ENCODE data around the gene HSPA5. TPM values are rescaled to one million over a fixed set of nuclear protein-coding genes. Genes with fewer than 3 reads are reported as not detected.

The HSPA5 gene
- total RNA-seq, 1 donor from 2014 or later = 620 TPM

- H3K9me3 Mint-ChIP-seq (ENCODE audit: unreplicated experiment) = no peaks in the 10 kb centered on the region
- Histone ChIP-seq H3K9ac (ENCODE audit: low read length) (no peak overlapping the region), H3K4me1 (ENCODE audit: insufficient read depth, low read length) (no peaks in the 10 kb centered on the region), H2AFZ (ENCODE audit: low read depth, low read length) (no peak overlapping the region), H3K27me3 (ENCODE audit: insufficient read depth, low read length) (no peaks in the 10 kb centered on the region), H3K27ac (ENCODE audit: low read depth, low read length) (no peak overlapping the region), H3K4me3 (ENCODE audit: insufficient read depth, low read depth, low read length) (no peak overlapping the region), H3K79me2 (ENCODE audit: insufficient read depth, low read length) (peaks cover 91% of the 10 kb centered on the region), H3K36me3 (ENCODE audit: insufficient read depth, low read length) (no peaks in the 10 kb centered on the region), H3K9me3 (ENCODE audit: insufficient read depth, low read depth, low read length) (no peaks in the 10 kb centered on the region), H4K20me1 (ENCODE audit: insufficient read depth, low read length) (peaks cover 55% of the 10 kb centered on the region), H3K4me2 (ENCODE audit: low read length) (peak overlapping the region; percentile 17)
- H3K4me3 Mint-ChIP-seq (ENCODE audit: unreplicated experiment) = no peak overlapping the region
- DNase-seq (ENCODE audit: low read depth) (no peak), FAIRE-seq (no peak)
- TF ChIP-seq, protein P1, sequence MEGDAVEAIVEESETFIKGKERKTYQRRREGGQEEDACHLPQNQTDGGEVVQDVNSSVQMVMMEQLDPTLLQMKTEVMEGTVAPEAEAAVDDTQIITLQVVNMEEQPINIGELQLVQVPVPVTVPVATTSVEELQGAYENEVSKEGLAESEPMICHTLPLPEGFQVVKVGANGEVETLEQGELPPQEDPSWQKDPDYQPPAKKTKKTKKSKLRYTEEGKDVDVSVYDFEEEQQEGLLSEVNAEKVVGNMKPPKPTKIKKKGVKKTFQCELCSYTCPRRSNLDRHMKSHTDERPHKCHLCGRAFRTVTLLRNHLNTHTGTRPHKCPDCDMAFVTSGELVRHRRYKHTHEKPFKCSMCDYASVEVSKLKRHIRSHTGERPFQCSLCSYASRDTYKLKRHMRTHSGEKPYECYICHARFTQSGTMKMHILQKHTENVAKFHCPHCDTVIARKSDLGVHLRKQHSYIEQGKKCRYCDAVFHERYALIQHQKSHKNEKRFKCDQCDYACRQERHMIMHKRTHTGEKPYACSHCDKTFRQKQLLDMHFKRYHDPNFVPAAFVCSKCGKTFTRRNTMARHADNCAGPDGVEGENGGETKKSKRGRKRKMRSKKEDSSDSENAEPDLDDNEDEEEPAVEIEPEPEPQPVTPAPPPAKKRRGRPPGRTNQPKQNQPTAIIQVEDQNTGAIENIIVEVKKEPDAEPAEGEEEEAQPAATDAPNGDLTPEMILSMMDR (IDR thresholded peaks at IDR 0.05; ENCODE audit: insufficient read depth, low read depth, low read length) = no peak
- no peak for TF ChIP-seq EZH2 (IDR thresholded peaks at IDR 0.05; ENCODE audit: insufficient read depth, low read length)
- H3K27me3 Mint-ChIP-seq (ENCODE audit: low read depth, unreplicated experiment) = no peaks in the 10 kb centered on the region
- peaks cover 3% of the 10 kb centered on the region for H3K36me3 Mint-ChIP-seq (ENCODE audit: low read depth, unreplicated experiment)
- no peak overlapping the region for H3K27ac Mint-ChIP-seq (ENCODE audit: unreplicated experiment)
- peaks cover 5% of the 10 kb centered on the region for H3K4me1 Mint-ChIP-seq (ENCODE audit: low read depth, unreplicated experiment)
These were observed 31.6 kb upstream of the HSPA5 start for GRCh38 chr9:125272697-125273096.

- Histone ChIP-seq H3K36me3 (ENCODE audit: insufficient read depth, low read length) (no peaks in the 10 kb centered on the region), H3K4me1 (ENCODE audit: insufficient read depth, low read length) (no peaks in the 10 kb centered on the region), H3K9me3 (ENCODE audit: insufficient read depth, low read depth, low read length) (no peaks in the 10 kb centered on the region), H3K4me2 (ENCODE audit: low read length) (no peak overlapping the region), H3K4me3 (ENCODE audit: insufficient read depth, low read depth, low read length) (no peak overlapping the region), H3K27me3 (ENCODE audit: insufficient read depth, low read length) (no peaks in the 10 kb centered on the region), H3K27ac (ENCODE audit: low read depth, low read length) (no peak overlapping the region), H4K20me1 (ENCODE audit: insufficient read depth, low read length) (peaks cover 48% of the 10 kb centered on the region), H3K9ac (ENCODE audit: low read length) (no peak overlapping the region), H3K79me2 (ENCODE audit: insufficient read depth, low read length) (peaks cover 89% of the 10 kb centered on the region), H2AFZ (ENCODE audit: low read depth, low read length) (no peak overlapping the region)
- H3K27me3 Mint-ChIP-seq (ENCODE audit: low read depth, unreplicated experiment) = no peaks in the 10 kb centered on the region
- no peak for TF ChIP-seq EZH2 (IDR thresholded peaks at IDR 0.05; ENCODE audit: insufficient read depth, low read length)
- no peak overlapping the region for H3K27ac Mint-ChIP-seq (ENCODE audit: unreplicated experiment)
- H3K4me1 Mint-ChIP-seq (ENCODE audit: low read depth, unreplicated experiment) = peaks cover 5% of the 10 kb centered on the region
- H3K36me3 Mint-ChIP-seq (ENCODE audit: low read depth, unreplicated experiment) = peaks cover 3% of the 10 kb centered on the region
- no peak for FAIRE-seq
- H3K9me3 Mint-ChIP-seq (ENCODE audit: unreplicated experiment) = no peaks in the 10 kb centered on the region
- no peak for DNase-seq (ENCODE audit: low read depth)
- no peak overlapping the region for H3K4me3 Mint-ChIP-seq (ENCODE audit: unreplicated experiment)
These were observed 29.9 kb upstream of the HSPA5 start for GRCh38 chr9:125271081-125271480.

GRCh38 chr9:125269014-125269397 lies 27.9 kb upstream of the HSPA5 start:
- Histone ChIP-seq H2AFZ (ENCODE audit: low read depth, low read length) (no peak overlapping the region), H3K9ac (ENCODE audit: low read length) (no peak overlapping the region), H4K20me1 (ENCODE audit: insufficient read depth, low read length) (peaks cover 55% of the 10 kb centered on the region), H3K27me3 (ENCODE audit: insufficient read depth, low read length) (no peaks in the 10 kb centered on the region), H3K4me2 (ENCODE audit: low read length) (no peak overlapping the region), H3K9me3 (ENCODE audit: insufficient read depth, low read depth, low read length) (no peaks in the 10 kb centered on the region), H3K79me2 (ENCODE audit: insufficient read depth, low read length) (peaks cover 90% of the 10 kb centered on the region), H3K36me3 (ENCODE audit: insufficient read depth, low read length) (no peaks in the 10 kb centered on the region), H3K4me3 (ENCODE audit: insufficient read depth, low read depth, low read length) (no peak overlapping the region), H3K4me1 (ENCODE audit: insufficient read depth, low read length) (no peaks in the 10 kb centered on the region), H3K27ac (ENCODE audit: low read depth, low read length) (no peak overlapping the region)
- FAIRE-seq (no peak), DNase-seq (ENCODE audit: low read depth) (no peak)
- TF ChIP-seq, protein P1 (IDR thresholded peaks at IDR 0.05; ENCODE audit: insufficient read depth, low read depth, low read length) = no peak
- TF ChIP-seq EZH2 (IDR thresholded peaks at IDR 0.05; ENCODE audit: insufficient read depth, low read length) = no peak
- Mint-ChIP-seq H3K27me3 (ENCODE audit: low read depth, unreplicated experiment) (no peaks in the 10 kb centered on the region), H3K4me1 (ENCODE audit: low read depth, unreplicated experiment) (peaks cover 5% of the 10 kb centered on the region), H3K4me3 (ENCODE audit: unreplicated experiment) (no peak overlapping the region), H3K27ac (ENCODE audit: unreplicated experiment) (no peak overlapping the region), H3K36me3 (ENCODE audit: low read depth, unreplicated experiment) (peaks cover 3% of the 10 kb centered on the region), H3K9me3 (ENCODE audit: unreplicated experiment) (no peaks in the 10 kb centered on the region)

Measured in astrocyte (in vitro differentiated cells and primary cell).